ENCODE data around the gene SPATS2L.
A peak's percentile ranks its signal among the peaks of the same experiment; 100 is the strongest.

The SPATS2L gene

GRCh38 chr2:200348897-200349563, 42.5 kb downstream of the SPATS2L start:
- DNase-seq = no peak

- DNase-seq = no peak
Observed at GRCh38 chr2:200349868-200350267, 43.4 kb downstream of the SPATS2L start.

DNA sequence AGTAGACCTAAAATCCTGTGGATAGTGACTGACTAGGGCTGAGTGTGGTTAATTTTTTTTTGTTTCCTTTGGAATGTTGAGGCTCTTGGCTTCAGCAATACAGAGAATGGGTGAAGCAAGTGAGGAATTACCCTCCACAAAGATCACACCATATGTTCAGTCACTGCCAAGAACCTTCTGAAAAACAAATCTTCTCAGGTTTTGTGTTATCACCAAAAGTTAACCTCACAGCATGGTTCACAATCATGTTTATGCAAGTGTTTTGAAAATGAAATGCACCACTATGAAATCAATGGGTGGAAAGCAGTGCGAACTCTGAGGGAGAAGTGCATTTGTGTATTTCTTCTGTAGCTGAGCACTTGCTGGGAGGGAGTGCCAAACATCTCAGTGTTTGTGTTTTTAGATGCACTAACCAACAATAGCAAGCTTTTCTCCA, 44.4 kb downstream of the SPATS2L start:
- no peak for DNase-seq

- DNase-seq = no peak
Observed at GRCh38 chr2:200351815-200352214, 45.3 kb downstream of the SPATS2L start.

GRCh38 chr2:200352636-200353035, 46.1 kb downstream of the SPATS2L start:
- DNase-seq = no peak

DNA sequence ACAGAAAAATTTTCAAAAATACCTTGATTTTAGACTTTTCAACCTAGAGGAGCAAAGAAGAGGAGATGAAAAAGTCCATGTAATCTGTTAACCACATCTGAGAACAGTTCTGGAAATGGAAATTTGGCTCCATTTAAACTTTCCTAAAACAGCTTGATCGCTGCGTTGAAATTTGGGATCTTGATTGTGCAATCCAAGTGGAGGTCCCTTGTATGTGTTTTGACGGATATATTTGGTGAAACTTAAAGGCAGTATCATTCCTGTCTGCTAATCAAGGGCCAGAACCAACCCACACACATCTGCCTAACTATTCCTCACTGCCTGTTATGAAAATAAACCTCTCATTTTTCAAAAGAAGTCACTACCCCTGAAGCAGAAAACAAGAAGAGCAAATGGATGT, 46.6 kb downstream of the SPATS2L start:
- DNase-seq = no peak

DNA sequence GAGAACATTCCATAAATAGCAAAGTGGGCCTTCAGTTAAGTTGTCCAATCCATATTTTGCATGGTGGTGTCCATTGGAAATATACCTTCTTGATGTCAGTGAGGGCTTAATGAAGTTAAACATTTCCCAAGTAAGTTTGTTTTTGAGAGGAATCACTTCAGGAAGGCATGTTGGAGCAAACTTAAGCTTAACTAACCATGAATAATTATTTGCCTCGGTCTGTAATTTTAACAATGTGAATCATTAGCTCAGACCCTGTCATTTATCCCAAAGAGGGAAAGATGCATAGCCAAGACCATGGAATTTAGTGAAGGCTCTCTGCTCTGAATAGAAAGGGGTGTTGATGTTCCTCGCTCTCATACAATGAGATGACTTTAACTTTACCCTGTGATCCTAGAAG, 47.4 kb downstream of the SPATS2L start:
- DNase-seq = no peak

GRCh38 chr2:200354833-200355751, 48.6 kb downstream of the SPATS2L start:
- no peak for DNase-seq

DNA sequence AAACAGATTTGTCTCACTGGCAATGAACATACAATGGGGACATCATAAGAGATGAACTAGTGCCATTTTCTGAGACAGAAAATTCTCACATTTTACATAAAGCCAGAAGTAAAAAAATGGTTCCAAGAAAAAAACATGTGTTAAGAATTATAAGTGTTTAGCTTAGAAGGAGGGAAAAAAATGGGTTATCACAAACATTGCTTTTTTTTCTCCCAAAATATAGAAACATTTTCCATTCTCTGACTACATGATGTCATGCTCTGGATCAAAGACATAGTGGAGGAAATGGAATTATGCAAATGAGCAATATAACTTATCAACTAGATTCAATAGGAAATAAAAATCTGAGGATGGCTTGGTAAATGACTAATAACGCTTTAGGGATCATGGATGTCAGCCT, 49.8 kb downstream of the SPATS2L start:
- no peak for DNase-seq

GRCh38 chr2:200356857-200357384, 50.4 kb downstream of the SPATS2L start:
- DNase-seq = no peak

DNA sequence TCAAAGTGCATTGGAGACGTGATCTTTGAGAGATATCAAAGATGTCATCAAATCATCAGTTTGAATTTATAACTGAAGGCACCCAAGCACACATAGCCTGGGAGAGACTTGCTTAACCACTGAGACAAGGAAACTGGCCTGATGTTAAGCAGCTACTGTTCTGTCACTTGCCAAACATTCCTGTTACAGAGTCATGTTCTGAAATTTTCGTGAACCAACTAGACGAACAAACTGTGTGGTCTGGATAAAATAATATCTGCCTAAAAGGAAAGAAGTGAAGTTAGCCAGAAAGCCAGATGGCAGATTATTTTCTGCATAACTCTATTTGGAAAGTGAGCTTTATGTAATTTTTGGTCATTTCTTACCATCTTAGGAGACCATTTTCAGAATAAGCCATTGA, 51.4 kb downstream of the SPATS2L start:
- DNase-seq = no peak

DNA sequence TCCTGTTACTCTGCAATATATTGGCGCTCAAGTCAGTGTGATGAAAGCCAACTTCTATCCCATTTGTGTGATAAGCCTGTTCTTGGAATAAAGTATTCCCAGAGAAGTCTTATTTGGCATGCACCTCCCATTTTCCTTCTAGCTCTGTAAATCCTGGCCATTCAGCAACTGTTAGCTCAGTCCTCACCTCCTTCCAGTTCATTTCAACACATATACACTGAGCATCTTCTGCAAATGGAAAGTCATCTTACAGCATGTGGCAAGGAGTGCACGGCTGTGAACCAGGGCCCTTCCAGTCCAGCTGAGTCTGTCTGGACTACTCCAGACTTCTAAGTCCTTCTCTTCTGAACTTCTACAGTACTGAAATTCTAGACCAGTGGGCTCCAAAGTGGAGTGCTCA, 53.1 kb downstream of the SPATS2L start:
- no peak for DNase-seq

DNA sequence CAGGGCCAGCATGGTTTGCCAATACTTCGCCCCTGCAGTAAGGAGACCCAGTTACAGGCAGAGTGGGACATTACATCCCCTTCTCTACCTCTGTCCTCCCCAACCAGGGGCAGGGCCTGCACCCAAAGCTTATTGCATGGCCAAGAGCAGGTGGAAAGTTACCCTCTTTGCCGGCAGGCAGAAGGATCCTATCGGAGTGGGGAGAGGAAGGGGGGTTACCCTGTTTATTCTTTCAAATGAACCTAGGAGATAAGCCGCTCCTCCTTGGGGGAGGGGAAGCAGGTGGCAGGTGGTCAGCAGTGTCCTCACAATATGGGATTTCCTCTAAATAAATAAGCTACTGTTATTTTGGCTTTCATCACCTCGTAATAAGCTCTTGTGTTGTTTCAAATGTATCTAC, 53.9 kb downstream of the SPATS2L start:
- no peak for DNase-seq

DNA sequence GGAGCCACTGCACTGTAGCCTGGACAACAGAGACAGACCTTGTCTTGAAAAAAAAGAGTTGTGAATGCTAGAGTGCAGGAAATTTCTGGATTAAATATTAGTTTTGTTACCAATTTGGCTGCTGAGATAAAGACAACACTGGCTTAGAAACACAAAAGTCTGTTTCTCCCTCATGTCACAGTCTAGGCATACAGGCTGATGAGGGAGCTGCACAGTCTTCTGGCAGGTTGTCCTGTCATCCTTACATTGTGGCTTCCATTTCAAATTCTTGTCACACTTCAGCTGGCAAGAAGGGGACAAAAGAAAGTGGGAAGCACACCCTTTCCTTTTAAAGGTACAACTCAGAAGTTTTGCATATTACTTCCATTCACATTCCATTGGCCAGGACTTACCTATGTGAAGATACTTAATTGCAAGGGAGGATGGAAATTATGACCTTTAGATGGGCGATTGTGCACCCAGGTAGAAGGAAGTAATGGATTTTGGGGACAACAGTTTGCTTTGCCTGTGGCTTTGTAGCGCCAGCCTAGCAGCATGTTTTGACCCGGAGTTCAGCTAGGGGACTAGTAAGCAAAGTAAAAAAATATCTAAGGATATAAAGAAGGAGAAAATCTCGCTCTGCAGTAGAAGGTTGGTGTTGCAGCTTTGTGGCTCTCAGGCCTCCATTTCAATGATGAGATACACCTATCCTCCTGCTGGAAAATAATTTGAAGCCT, 55.9 kb downstream of the SPATS2L start:
- DNase-seq = no peak

- no peak for DNase-seq
Observed at GRCh38 chr2:200363279-200363678, 56.8 kb downstream of the SPATS2L start.

DNA sequence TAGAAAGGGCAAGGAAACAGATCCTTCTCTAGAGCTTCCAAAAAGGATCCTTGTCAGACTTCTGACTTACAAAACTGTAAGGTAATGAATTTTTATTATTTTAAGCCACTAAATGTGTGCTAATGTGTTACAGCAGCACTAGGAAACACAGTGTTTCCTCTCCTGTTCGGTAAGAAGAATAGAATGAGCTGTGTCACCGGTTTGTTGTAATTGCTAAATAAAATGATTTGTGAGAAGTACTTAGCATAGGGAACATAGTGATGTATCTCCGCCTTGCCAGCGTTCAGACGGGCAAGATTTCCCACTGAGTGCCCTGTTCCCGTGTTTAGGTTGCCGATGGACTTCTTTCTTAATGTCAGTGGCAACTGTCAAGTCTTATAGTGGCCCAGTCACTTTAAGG, 57.6 kb downstream of the SPATS2L start:
- DNase-seq = no peak

GRCh38 chr2:200364620-200365019, 58.1 kb downstream of the SPATS2L start:
- DNase-seq = no peak

GRCh38 chr2:200365209-200365608, 58.7 kb downstream of the SPATS2L start:
- peak in 2 of 56 donors; percentile 17 to 55 for DNase-seq

DNA sequence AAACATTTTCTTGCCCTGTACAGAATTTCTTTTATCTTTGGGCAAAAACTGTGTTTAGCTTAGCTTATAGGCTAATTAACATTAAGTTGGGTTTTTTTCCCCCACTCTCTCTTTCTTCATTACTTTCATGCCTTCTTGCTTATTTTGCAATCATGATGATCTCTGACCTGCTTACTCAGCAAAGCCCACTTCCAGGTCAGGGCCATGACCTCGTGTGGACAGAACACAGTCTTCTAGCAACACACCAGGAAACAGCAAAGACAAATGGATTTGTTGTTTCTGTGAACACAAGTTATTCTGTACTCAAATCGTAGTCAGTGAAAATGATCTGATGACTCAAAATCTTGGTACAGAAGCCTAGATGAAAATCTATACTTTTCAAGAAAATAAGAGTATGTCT, 60.7 kb downstream of the SPATS2L start:
- peak in 1 of 56 donors; percentile 15 for DNase-seq

- DNase-seq = no peak
Observed at GRCh38 chr2:200369886-200370285, 63.4 kb downstream of the SPATS2L start.

DNA sequence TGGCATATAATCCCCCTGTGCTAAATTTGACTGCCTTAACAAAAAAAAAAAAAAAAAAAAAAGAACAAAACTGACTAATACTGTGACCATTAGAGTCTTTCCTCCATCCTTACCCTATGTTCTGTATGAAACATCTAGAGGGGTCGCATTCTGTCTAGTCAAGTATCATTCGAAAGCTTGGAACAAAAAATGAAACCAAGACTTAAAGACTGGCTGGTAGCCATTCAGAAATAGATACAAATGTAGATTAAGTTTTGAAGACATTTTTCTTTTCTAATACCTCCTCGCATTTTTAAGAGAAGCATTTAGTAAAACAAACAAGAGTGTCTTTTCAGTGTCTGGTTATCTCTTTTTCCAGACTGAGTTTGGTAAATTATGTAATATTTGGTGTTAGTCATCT, 66.7 kb downstream of the SPATS2L start:
- no peak for DNase-seq

DNA sequence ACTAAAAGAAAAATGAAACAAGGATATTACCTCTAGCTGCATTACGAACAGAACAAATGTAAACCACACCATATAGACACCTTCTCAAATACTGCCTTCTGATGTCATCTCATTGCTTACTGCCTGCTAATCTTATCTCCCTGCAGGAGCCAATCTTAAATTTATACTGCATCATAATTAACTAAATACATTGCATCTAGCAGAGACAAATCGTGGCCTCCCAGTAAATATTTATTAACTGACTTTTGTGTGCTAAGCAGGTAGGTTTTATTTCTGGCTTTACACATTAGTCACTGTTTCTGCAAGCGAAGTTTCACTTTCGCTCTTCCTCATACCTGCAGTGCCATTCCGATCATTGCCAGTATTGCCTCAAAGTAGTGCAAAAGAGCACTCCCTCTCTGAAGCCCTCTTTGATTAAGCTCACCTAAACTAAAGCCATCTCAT, 67.5 kb downstream of the SPATS2L start:
- DNase-seq = no peak

Data from nucleus accumbens (tissue), 56 donors.